Measurements from ENCODE around the gene BAG1.

The BAG1 gene

GRCh38 chr9:33210006-33210715, 54.3 kb downstream of the BAG1 start:
- no peak for DNase-seq (ENCODE audit: low spot score)

- no peak for DNase-seq (ENCODE audit: low spot score)
Observed at GRCh38 chr9:33209394-33209793, 55.1 kb downstream of the BAG1 start.

- DNase-seq (ENCODE audit: low spot score): no peak
Observed at GRCh38 chr9:33202552-33203201, 61.8 kb downstream of the BAG1 start.

Data from LoVo (cell line).